Right lung (tissue), 5 donors: ENCODE results near the gene CEACAM1. TPM values are rescaled to one million over a fixed set of nuclear protein-coding genes. Genes with fewer than 3 reads are reported as not detected.
"Not testable (repeated sequence)": the region's sequence is repeated elsewhere in the genome, so short reads cannot be mapped to it uniquely, and the experiment has no call there.

Source experiments
- DNase-seq, 2 donors: peaks; one replicate each; pipeline ENCODE4 v3.0.0-alpha.2; 2013
- polyA plus RNA-seq, 5 donors: library from polyadenylated mRNA; unstranded; fragments of 120-200 nt; gene quantifications; one replicate each; pipeline versions ENCODE4 v1.2.1 to v1.2.3, GENCODE V29; 2013; ENCODE audit warnings: inconsistent platforms in 1 of 5, low replicate concordance in 1 of 5; ENCODE audit not compliant: insufficient read length in 5 of 5, insufficient read depth in 1 of 5

CEACAM1 gene
- polyA plus RNA-seq, 5 donors: 5.4 to 8.3 (median 6.5) TPM

DNA sequence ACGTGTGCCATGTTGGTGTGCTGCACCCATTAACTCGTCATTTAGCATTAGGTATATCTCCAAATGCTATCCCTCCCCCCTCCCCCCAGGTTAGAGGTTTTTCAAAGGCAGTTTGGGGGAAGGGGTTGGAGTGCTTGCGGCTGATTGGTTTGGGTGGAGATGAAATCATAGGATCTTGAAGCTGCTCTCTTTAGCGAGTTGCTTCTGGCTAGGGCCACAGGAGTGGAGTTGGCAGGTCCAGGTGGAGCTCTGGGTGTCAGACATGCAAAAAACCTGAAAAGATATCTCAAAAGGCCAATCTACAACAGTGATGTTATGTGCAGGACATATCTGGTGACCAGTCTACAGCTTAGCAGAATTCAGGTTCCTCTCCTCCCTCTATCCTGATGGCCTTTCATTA is 52.9 kb downstream of the CEACAM1 start:
- DNase-seq: no peak

DNA sequence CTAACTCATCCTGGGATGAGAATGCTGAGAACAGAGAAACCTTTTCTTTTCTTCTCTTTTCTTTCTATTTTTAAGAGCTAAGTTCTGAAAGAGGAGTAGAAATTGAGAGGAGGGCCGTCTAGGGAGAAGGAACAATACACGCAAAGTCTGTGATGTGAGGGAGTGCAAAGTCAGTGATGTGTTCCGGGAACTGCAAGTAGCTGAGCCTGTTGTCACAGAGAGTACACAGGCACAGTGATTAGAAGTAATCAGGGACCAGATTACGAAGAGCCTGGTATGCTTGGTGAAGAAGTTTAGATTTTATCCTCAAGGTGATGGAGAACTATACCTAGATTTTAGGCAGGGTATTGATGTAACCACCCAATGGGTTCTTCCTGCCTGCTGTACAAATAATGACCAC is 53.5 kb downstream of the CEACAM1 start:
- DNase-seq: no peak

DNA sequence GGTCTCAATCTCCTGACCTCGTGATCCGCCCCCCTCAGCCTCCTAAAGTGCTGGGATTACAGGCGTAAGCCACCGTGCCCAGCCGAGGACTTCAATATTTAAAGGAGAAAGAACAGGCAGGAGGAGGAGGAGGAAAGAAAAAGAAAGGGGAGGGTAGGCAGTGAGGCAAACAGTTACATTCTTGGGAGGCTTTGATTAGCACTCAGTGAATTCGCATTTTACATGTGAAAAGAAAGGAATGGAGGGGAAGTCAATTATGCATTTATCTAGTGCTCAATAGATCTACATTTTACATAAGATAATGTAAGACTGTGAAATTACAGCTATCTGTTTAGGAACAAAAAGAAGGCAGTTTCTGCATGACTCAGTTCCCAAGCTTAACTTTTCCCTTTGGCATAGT is 54.6 kb downstream of the CEACAM1 start:
- DNase-seq: no peak

DNA sequence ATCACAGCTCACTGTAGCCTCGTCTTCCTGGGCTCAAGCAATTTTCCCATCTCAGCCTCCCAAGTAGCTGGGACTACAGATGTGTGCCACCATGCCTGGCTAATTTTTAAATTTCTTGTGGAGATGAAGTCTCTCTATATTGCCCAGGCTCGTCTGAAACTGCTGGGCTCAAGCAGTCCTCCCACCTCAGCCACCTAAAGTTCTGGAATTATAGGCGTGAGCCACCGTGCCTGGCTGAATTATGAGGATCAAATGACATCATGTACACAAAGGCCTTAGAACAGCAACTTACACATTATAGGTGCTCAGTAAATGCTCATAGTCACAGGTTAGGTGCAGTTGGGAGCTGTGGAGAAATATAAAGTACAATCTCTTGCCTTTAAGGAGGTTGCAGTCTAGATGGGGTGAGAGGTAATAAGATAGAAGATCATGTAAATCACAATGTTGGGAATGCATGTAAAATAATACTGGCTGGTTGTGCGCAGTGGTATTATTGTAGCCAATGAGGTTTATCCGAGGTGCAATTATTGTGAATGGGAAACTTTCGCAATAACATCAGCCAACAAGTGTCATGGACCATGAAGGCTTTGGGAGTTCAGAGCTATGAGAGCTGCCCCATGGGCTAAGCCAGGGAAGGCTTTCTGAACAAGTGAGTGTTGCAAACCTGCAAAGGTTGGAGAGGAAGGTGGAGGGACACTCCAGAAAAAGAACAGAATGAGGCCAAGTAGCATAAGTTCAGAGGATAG is 55.7 kb downstream of the CEACAM1 start:
- no peak for DNase-seq

DNA sequence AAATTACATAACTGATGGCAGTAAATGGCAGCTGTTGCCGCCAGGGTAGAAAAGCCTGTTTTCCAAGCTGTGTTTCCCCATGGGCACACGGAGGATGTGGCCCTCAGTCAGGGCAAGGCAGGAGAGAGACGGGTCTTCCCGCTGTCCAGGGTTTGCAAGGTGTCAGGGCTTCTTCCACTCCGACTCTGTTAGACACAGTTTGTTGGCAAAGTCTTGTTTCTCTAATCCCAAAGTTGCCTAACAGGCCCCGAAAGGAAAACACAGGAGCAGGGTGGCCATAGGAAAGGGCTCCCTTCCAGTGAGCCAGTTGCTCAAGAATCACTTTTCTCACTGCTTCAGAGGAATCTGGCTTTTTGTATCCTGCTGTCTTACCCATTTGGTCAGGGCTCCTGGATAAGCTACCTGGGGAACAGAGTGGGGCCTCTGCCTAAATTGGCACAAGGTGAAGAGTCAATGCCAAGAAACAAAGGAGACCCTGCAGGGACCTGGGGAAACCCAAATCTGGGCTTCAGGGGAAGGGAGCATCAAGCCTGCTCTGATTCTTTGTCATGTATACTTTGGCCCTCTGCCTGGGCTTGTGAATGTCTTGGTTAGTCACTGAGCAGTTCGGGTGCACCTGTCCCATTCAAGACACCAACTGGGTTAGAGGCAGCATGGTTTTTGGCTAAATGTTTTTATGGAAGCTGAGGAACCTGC is 56.6 kb downstream of the CEACAM1 start:
- DNase-seq: no peak

DNA sequence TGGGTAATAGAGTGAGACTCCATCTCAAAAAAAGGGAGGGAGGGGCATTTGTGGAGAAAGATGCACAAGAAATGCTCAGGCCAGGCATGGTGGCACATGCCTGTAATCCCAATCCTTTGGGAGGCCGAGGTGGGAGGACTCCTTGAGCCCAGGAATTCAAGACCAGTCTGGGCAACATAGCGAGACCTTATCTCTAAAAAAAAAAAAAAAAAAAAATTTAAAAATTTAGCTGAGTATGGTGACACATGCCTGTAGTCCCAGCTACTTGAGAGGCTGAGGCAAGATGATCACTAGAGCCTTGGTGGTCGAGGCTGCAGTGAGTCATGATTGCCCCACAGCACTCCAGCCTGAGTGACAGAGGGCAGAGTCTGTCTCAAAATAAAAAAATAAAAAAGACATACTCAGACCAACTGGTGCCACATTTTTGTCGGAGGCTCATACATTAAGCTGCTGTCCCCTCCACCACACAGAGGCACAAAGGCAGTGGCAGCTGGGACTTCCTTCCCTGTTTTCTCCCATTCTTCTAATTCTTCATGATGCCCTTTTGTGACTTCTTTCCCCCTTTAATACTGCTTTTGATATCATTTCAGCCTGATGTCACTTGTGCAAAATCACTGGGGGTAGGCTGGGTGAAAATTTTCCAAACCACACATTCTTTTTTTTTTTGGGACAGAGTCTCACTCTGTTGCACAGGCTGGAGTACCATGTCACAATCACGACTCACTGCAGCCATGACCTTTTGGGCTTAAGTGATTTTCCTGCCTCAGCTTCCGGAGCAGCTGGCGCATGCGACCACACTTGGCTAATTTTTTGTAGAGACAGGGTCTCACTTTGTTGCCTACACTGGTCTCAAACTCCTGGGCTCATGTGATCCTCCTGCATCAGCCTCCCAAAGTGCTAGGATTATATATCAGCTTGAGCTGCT is 58.7 kb downstream of the CEACAM1 start:
- no peak for DNase-seq

DNA sequence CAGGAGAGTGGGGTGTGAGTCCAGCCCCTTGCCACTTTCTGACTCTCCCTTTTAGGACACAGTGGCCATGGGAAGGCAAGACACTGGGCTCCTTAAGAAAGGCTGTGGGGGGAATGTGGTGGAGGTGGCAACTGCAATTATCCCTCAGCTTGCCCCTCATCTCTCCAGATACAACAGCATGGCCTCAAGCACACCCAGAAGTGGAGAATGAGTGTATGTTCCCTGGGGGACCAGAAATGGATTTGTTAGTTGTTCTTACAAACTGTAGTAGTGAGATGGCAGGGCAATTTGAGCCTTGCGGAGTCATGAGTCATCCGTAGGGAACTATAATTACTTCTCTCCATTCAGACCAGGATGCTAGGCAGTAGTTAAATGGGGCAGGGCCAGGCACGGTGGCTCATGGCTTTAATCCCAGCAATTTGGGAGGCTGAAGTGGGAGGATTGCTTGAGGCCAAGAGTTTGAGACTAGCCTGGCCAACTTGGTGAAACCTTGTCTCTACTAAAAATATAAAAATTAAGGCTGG is 59.9 kb downstream of the CEACAM1 start:
- no peak for DNase-seq

DNA sequence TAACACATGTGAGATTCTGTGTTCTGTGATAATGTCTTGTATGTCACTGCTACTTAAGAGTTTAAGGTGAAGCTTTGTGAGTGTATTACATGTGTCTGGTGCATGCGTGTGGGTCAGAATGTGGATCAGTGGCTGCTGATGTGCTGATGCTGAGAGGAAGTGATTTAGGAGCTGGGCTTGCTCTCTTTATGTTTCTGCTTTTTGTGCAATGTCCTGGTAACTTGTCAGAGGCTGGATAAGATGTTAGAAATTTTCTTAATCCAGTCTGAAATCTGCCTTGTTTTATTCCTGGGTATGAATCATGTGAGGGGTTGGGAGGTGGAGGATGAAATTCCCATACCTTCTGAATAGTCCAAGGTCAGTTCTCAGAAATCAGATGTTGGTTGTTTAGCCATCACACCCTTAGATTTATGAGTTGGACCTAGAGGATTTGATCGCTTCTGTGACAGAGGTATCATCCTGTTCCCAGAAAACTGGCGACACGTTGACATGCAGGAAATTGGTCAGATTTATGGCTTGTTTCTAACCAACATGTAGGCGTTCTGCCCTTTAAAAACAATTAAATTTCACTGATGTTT is 61.0 kb downstream of the CEACAM1 start:
- DNase-seq: no peak

DNA sequence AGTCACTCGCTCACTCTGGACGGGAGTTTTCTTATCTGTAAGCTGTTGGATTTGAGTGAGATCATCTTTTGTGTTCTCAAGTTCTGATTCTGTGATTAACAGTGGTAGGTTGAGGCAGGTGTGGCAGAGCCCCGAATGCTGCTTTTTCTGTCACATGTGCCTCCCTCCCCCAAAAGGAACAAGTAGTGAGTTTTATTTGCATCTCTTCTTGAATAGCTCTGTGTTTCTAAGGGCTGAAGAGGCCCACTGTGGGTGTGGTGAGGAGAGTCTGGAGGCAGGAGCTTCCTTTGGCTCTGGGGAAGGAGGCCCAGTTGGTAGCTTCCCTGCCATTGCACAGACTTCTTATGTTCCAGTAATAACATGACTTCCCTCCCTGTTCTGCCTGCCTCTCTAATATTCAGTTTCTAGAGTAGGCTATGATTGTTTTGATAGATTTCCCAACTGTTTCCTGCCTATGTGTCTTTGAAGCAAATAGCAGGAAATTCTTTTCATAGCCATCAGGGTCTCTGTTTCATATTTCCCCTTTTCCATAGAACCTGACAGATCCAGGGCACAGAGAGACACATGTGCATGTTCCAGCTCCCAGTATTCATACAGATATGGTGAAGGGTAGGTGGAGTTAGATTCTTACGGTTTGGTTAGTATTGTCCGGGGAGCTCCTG is 61.6 kb downstream of the CEACAM1 start:
- DNase-seq: no peak

DNA sequence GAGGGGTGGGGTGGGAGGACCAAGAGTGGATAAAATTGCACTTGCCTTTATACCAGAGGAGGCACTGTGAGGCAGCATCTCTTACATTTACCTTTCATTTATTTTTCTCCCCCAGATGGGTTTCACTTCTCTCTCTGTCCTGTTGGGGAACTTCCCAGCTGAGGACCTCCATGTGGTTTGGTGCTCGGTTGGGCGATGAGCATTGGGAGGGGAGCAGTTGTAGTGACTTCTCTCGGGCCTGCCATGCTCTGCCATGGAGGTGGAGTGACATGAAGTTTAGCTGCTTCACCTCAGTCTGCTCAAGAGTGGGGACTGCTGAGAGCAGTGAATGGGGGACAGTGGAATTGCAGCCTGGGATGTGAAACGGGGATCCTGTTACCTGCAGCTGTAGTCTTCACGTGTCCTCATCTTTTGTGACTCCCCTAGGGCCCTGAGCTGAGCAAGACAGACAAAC is 62.4 kb downstream of the CEACAM1 start:
- no peak for DNase-seq

DNA sequence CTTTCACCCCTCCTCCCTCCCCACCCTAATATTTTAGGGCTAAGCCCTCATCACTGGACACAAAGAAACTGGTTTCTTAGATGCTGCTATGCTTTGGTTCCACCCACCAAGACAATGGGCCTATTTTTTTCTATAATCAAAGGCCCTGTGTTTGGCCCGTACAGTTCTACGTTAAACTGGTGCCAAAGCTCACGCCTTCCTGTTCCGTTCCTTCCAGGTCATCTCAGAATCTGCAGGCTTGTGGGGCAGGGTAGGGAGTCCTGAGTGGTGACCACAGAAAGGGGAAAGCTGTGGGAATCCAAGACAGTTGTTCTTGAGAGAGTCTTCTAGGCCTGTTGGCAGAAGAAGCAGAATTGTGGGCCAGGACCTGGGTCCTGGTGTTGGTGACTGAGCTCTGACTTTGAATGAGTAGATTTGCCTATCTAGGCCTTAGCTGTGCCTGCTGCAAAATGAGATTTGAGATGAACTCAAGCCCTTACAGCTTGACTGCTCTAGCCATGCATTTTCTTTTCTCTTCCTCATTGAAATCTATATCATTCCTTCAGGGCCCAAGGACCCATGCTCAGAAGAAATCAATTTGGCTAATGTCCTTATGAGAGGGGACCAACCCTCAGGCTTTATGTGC is 66.5 kb downstream of the CEACAM1 start:
- DNase-seq: no peak

DNA sequence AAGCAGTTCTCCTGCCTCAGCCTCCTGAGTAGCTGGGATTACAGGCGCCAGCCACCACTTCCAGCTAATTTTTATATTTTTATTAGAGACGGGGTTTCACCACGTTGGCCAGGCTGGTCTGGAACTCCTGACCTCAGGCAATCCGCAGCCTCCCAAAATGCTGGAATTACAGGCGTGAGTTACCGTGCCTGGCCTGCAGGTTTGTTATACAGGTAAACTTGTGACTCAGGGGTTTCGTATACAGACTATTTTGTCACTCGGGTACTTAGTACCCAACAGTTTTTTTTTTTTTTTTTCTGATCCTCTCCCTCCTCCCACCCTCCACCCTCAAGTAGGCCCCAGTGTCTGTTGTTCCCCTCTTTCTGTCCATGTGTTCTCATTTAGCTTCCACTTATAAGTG is 67.0 kb downstream of the CEACAM1 start:
- not testable (repeated sequence) for DNase-seq

DNA sequence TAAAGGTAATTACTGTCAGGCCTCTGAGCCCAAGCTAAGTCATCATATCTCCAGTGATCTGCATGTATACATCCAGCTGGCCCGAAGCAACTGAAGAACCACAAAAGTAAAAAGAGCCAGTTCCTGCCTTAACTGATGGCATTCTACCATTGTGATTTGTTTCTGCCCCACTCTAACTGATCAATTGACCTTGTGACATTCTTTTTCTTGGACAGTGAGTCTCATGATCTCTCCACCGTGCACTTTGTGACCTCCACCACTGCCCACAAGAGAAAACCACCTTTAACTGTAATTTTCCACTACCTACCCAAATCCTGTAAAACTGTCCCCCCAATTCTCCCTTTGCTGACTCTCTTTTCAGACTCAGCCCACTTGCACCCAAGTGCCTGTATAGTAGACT is 68.4 kb downstream of the CEACAM1 start:
- DNase-seq: no peak

Other genes starting within 250 kb of the CEACAM1 start
- gene PRR19, start 226.3 kb downstream of the CEACAM1 start, polyA plus RNA-seq: 1 to 10 TPM; 1.1 to 2.0 (median 1.4) TPM
- gene PAFAH1B3, start 225.9 kb downstream of the CEACAM1 start, polyA plus RNA-seq: 100 to 1,000 TPM in 1 of 5 donors, 10 to 100 TPM in 4; 74.9 to 112 (median 84.6) TPM
- 1 to 10 TPM in 2 of 5 donors, under 1 TPM in 3; 0.50 to 1.4 (median 0.84) TPM for gene TMEM145, start 215.2 kb downstream of the CEACAM1 start, polyA plus RNA-seq
- gene MEGF8, start 202.8 kb downstream of the CEACAM1 start, polyA plus RNA-seq: 10 to 100 TPM; 21.4 to 39.5 (median 27.9) TPM
- gene CNFN, start 138.2 kb downstream of the CEACAM1 start, polyA plus RNA-seq: under 1 TPM in 4 of 5 donors, not detected in 1; 0.59 to 0.74 (median 0.61) TPM
- 10 to 100 TPM in 2 of 5 donors, 1 to 10 TPM in 3; 7.3 to 11.7 (median 9.4) TPM for gene LIPE, start 101.1 kb downstream of the CEACAM1 start, polyA plus RNA-seq
- gene CXCL17, start 85.5 kb downstream of the CEACAM1 start, polyA plus RNA-seq: 10 to 100 TPM in 4 of 5 donors, 1 to 10 TPM in 1; 9.0 to 21.5 (median 16.0) TPM
- gene CEACAM8, start 66.4 kb upstream of the CEACAM1 start, polyA plus RNA-seq: under 1 TPM; 0.11 to 0.54 (median 0.30) TPM
- under 1 TPM in 1 of 5 donors, not detected in 4; 0.34 TPM for gene PSG3, start 212.0 kb upstream of the CEACAM1 start, polyA plus RNA-seq
- gene PSG8, start 237.2 kb upstream of the CEACAM1 start, polyA plus RNA-seq: under 1 TPM in 1 of 5 donors, not detected in 4; 0.12 TPM